ENCODE data around the gene TFDP1. TPM values are rescaled to one million over a fixed set of nuclear protein-coding genes. Genes with fewer than 3 reads are reported as not detected.

Gene TFDP1
- total RNA-seq, 4 donors from 2014 or later, result 19.2 to 45.3 (median 34.1) TPM

GRCh38 chr13:113665597-113666328 lies 81.2 kb downstream of the TFDP1 start:
- 80 to 93% methylated on average over 1 to 3 of the region's 3 CpGs for WGBS, 2 donors
- Histone ChIP-seq H3K27ac (no peak overlapping the region), H3K36me3 (no peaks in the 10 kb centered on the region), H3K4me1 (no peaks in the 10 kb centered on the region), H3K9me3 (peaks cover 0 to 17% (median 3%) of the 10 kb centered on the region in 4 donors), H3K4me3 (no peak overlapping the region), H3K27me3 (no peaks in the 10 kb centered on the region)
- DNase-seq (ENCODE audit: low spot score in 2 of 2), result peak in 1 of 2 donors; percentile 8
- no peak for TF ChIP-seq EP300 (IDR thresholded peaks at IDR 0.05)
- TF ChIP-seq CTCF (IDR thresholded peaks at IDR 0.05), result no peak
- no peak for TF ChIP-seq POLR2A (IDR thresholded peaks at IDR 0.05)

- peaks cover 0 to 11% (median 2%) of the 10 kb centered on the region in 4 donors for H3K9me3 ChIP-seq
- H3K36me3 ChIP-seq, result no peaks in the 10 kb centered on the region
- H3K4me3 ChIP-seq, result no peak overlapping the region
- no peaks in the 10 kb centered on the region for H3K4me1 ChIP-seq
- WGBS, 2 donors, result 80 to 85% methylated on average over 2 of the region's 2 CpGs
- no peaks in the 10 kb centered on the region for H3K27me3 ChIP-seq
- no peak overlapping the region for H3K27ac ChIP-seq
- DNase-seq (ENCODE audit: low spot score in 2 of 2), result no peak
- TF ChIP-seq EP300 (IDR thresholded peaks at IDR 0.05) (no peak), CTCF (IDR thresholded peaks at IDR 0.05) (no peak), POLR2A (IDR thresholded peaks at IDR 0.05) (no peak)
Measured at GRCh38 chr13:113666329-113666670, 81.7 kb downstream of the TFDP1 start.

- peak in 1 of 2 donors; percentile 6 for DNase-seq (ENCODE audit: low spot score in 2 of 2)
- no peaks in the 10 kb centered on the region for H3K36me3 ChIP-seq
- H3K4me1 ChIP-seq, result no peaks in the 10 kb centered on the region
- no peak within 1 kb of the TSS for H3K4me3 ChIP-seq
- H3K9me3 ChIP-seq, result peaks cover 0 to 3% (median 1%) of the 10 kb centered on the region in 4 donors
- no peak within 1 kb of the TSS for H3K27ac ChIP-seq
- 61 to 64% methylated on average over 28 to 32 of the region's 32 CpGs for WGBS, 2 donors
- no peak for TF ChIP-seq EP300 (IDR thresholded peaks at IDR 0.05)
- TF ChIP-seq CTCF (IDR thresholded peaks at IDR 0.05), result no peak
- no peak for TF ChIP-seq POLR2A (IDR thresholded peaks at IDR 0.05)
- no peaks in the 10 kb centered on the region for H3K27me3 ChIP-seq
Measured at GRCh38 chr13:113666951-113667701, 82.6 kb downstream of the TFDP1 start, which contains the start of gene GRK1. Gene GRK1 (plus strand): TSS chr13:113667219. CDS start chr13:113667387, 168 bp downstream.

GRCh38 chr13:113667771-113668490 lies 83.4 kb downstream of the TFDP1 start:
- Histone ChIP-seq H3K9me3 (no peaks in the 10 kb centered on the region), H3K4me3 (no peak overlapping the region), H3K36me3 (no peaks in the 10 kb centered on the region), H3K4me1 (no peaks in the 10 kb centered on the region), H3K27me3 (no peaks in the 10 kb centered on the region), H3K27ac (no peak overlapping the region)
- DNase-seq (ENCODE audit: low spot score in 2 of 2), result peak in 1 of 2 donors; percentile 7
- 84 to 87% methylated on average over 25 to 29 of the region's 29 CpGs for WGBS, 2 donors
- TF ChIP-seq POLR2A (IDR thresholded peaks at IDR 0.05), result no peak
- no peak for TF ChIP-seq CTCF (IDR thresholded peaks at IDR 0.05)
- no peak for TF ChIP-seq EP300 (IDR thresholded peaks at IDR 0.05)
